SK-N-SH (cell line): Measurements from ENCODE around the gene AIF1. TPM values are rescaled to one million over a fixed set of nuclear protein-coding genes. Genes with fewer than 3 reads are reported as not detected.

ENCODE experiments used
- CTCF ChIA-PET: fragments of 300-600, 350-600 bp; formaldehyde crosslinking; extraction: SDS; loops from one replicate; lab custom pipeline; 2021; lab: Yijun Ruan, JAX
- POLR2A ChIA-PET: fragments of 350-600 bp; sonication (Branson Sonifier 250); formaldehyde crosslinking; extraction: SDS; loops from one replicate; lab custom pipeline; 2020; ENCODE audit warnings: antibody characterized with exemption, inconsistent platforms; lab: Yijun Ruan, JAX
- DNase-seq: peaks from one replicate; pipeline ENCODE4 v3.0.0; 2012
- H2AFZ ChIP-seq: fragments of 200-600 bp; sonication (generic); 2 replicates; pipeline ENCODE4 v1.8.1; 2016; ENCODE audit warnings: antibody characterized with exemption, mild to moderate bottlenecking, low read depth
- H3F3A ChIP-seq: fragments of 200-600 bp; sonication (generic); replicated peaks from 2 replicates; pipeline ENCODE3; 2016; ENCODE audit warnings: antibody characterized with exemption, mild to moderate bottlenecking; ENCODE audit not compliant: insufficient read depth
- H3K27ac ChIP-seq, 2 experiments: fragments of 200-500 bp in 1 of 2; fragments of 200-600 bp in 1 of 2; sonication (Bioruptor generic) in 1 of 2; sonication (generic), shearing (Covaris generic) in 1 of 2; 2 replicates each; pipeline versions ENCODE4 v1.5.1 to v1.6.1; 2014 to 2016; ENCODE audit warnings: low read depth in 2 of 2, inconsistent platforms in 1 of 2, low read length in 1 of 2, mild to moderate bottlenecking in 1 of 2, mixed read lengths in 1 of 2
- H3K27me3 ChIP-seq: fragments of 200-600 bp; sonication (generic), shearing (Covaris generic); 2 replicates; pipeline ENCODE4 v1.6.1; 2016; ENCODE audit warnings: mixed run types; ENCODE audit not compliant: insufficient read depth
- H3K36me3 ChIP-seq, 2 experiments: fragments of 200-500 bp in 1 of 2; fragments of 200-600 bp in 1 of 2; sonication (Bioruptor generic) in 1 of 2; sonication (generic) in 1 of 2; replicated peaks in 1 of 2; 2 replicates each; pipeline versions ENCODE3 to v1.5.1; 2014 to 2016; ENCODE audit warnings: low read length in 1 of 2, mild to moderate bottlenecking in 1 of 2; ENCODE audit not compliant: insufficient read depth in 2 of 2, control insufficient read depth in 1 of 2
- H3K4me1 ChIP-seq, 2 experiments: fragments of 200-500 bp in 1 of 2; fragments of 200-600 bp in 1 of 2; sonication (Bioruptor generic) in 1 of 2; sonication (generic), shearing (Covaris generic) in 1 of 2; 2 replicates each; pipeline versions ENCODE4 v1.5.1 to v1.6.1; 2014 to 2016; ENCODE audit warnings: low read depth in 1 of 2, low read length in 1 of 2, mixed run types in 1 of 2; ENCODE audit not compliant: insufficient read depth in 2 of 2, control insufficient read depth in 1 of 2
- H3K4me2 ChIP-seq: fragments of 200-600 bp; sonication (generic), shearing (Covaris generic); 2 replicates; pipeline ENCODE4 v1.6.1; 2017; ENCODE audit warnings: mixed run types
- H3K4me3 ChIP-seq, 2 experiments: fragments of 200-500 bp in 1 of 2; fragments of 200-600 bp in 1 of 2; sonication (Bioruptor generic) in 1 of 2; sonication (generic), shearing (Covaris generic) in 1 of 2; 2 replicates each; pipeline versions ENCODE4 v1.5.1 to v1.8.1; 2014 to 2016; ENCODE audit warnings: low read depth in 2 of 2, inconsistent platforms in 1 of 2, low read length in 1 of 2, mild to moderate bottlenecking in 1 of 2, mixed read lengths in 1 of 2, moderate library complexity in 1 of 2
- H3K79me2 ChIP-seq: fragments of 200-600 bp; sonication (generic); 2 replicates; pipeline ENCODE4 v1.8.1; 2017; ENCODE audit warnings: mild to moderate bottlenecking; ENCODE audit not compliant: insufficient read depth
- H3K9ac ChIP-seq: fragments of 200-600 bp; sonication (generic); 2 replicates; pipeline ENCODE4 v1.6.1; 2017; ENCODE audit warnings: mixed run types
- H3K9me2 ChIP-seq: fragments of 200-600 bp; sonication (generic); 2 replicates; pipeline ENCODE4 v1.6.1; 2017; ENCODE audit warnings: mixed run types
- H3K9me3 ChIP-seq: fragments of 200-600 bp; sonication (generic); 2 replicates; pipeline ENCODE4 v1.6.1; 2017; ENCODE audit warnings: mixed run types, mild to moderate bottlenecking, moderate library complexity
- H4K20me1 ChIP-seq: fragments of 200-600 bp; sonication (generic); 2 replicates; pipeline ENCODE4 v1.6.1; 2017; ENCODE audit warnings: mild to moderate bottlenecking, mixed run types; ENCODE audit not compliant: insufficient read depth
- ELF1 ChIP-seq: IDR thresholded peaks from 2 replicates; pipeline ENCODE4 v1.4.0; 2012
- FOSL2 ChIP-seq: IDR thresholded peaks from 2 replicates; pipeline ENCODE4 v1.4.0; 2012; ENCODE audit warnings: low read depth, mild to moderate bottlenecking, moderate library complexity, borderline replicate concordance
- FOXJ3 ChIP-seq: sonication (generic); formaldehyde crosslinking; IDR thresholded peaks from 2 replicates; pipeline ENCODE4 v1.5.1; 2020; ENCODE audit warnings: mild to moderate bottlenecking, missing genetic modification reagents
- FOXM1 ChIP-seq: IDR thresholded peaks from 2 replicates; pipeline ENCODE4 v1.4.0; 2012; ENCODE audit warnings: low read depth, mild to moderate bottlenecking
- GABPA ChIP-seq: IDR thresholded peaks from 2 replicates; pipeline ENCODE4 v1.4.0; 2012; ENCODE audit warnings: low read depth, mild to moderate bottlenecking
- MEF2A ChIP-seq: IDR thresholded peaks from 2 replicates; pipeline ENCODE4 v1.4.0; 2012; ENCODE audit warnings: low read depth, borderline replicate concordance
- POLR2AphosphoS5 ChIP-seq: IDR thresholded peaks from 2 replicates; pipeline ENCODE4 v1.6.1; 2012; ENCODE audit warnings: low read depth, low read length
- RAD21 ChIP-seq: IDR thresholded peaks from 2 replicates; pipeline ENCODE4 v1.6.1; 2012; ENCODE audit warnings: mild to moderate bottlenecking, low read length
- RFX5 ChIP-seq: IDR thresholded peaks from 2 replicates; pipeline ENCODE4 v1.6.1; 2012; ENCODE audit warnings: mild to moderate bottlenecking, improper control_type of control experiment, low read length
- SIN3A ChIP-seq: IDR thresholded peaks from 2 replicates; pipeline ENCODE4 v1.6.1; 2012; ENCODE audit warnings: low read depth, mild to moderate bottlenecking, low read length, moderate library complexity, borderline replicate concordance
- TAF1 ChIP-seq: IDR thresholded peaks from 2 replicates; pipeline ENCODE4 v1.6.1; 2012; ENCODE audit warnings: low read depth, mild to moderate bottlenecking, low read length, moderate library complexity, borderline replicate concordance
- TEAD4 ChIP-seq: IDR thresholded peaks from 2 replicates; pipeline ENCODE4 v1.4.0; 2012; ENCODE audit warnings: mild to moderate bottlenecking, borderline replicate concordance; ENCODE audit not compliant: insufficient read depth
- YY1 ChIP-seq: IDR thresholded peaks from 2 replicates; pipeline ENCODE4 v1.4.0; 2012; ENCODE audit warnings: low read depth, mild to moderate bottlenecking
- WGBS: methylation state at CpG from one replicate; pipeline ENCODE4 v1.1.6; 2017; ENCODE audit warnings: low lambda C conversion rate; 5-methylcytosine and 5-hydroxymethylcytosine counted together
- polyA plus RNA-seq, 3 experiments: library from polyadenylated mRNA; depleted of rRNA; stranded (reverse); fragments of >200 nt; gene quantifications; 2 replicates each; pipeline ENCODE4 v1.2.3, GENCODE V29; 2012
- TF ChIP-seq, protein P1 (sequence below): IDR thresholded peaks from 2 replicates; pipeline ENCODE4 v1.6.1; 2012; ENCODE audit warnings: mild to moderate bottlenecking, low read depth, low read length, moderate library complexity
- TF ChIP-seq, protein P2 (sequence below): IDR thresholded peaks from 2 replicates; pipeline ENCODE4 v1.4.0; 2012; ENCODE audit warnings: low read depth
- TF ChIP-seq, protein P3 (sequence below): fragments of 150-350 bp; IDR thresholded peaks from 2 replicates; pipeline ENCODE4 v1.6.1; 2016; ENCODE audit warnings: mild to moderate bottlenecking, low read depth, low read length
- TF ChIP-seq, protein P4 (sequence below): IDR thresholded peaks from 2 replicates; pipeline ENCODE4 v1.4.0; 2012; ENCODE audit warnings: low read depth, borderline replicate concordance

AIF1 gene
- not detected in 2 replicates for polyA plus RNA-seq (2012; rRNA removed)
- polyA plus RNA-seq (2012; cell fraction: cytosol; rRNA removed), result not detected in 2 replicates
- not detected in 2 replicates for polyA plus RNA-seq (2012; cell fraction: nucleus; rRNA removed)

DNA sequence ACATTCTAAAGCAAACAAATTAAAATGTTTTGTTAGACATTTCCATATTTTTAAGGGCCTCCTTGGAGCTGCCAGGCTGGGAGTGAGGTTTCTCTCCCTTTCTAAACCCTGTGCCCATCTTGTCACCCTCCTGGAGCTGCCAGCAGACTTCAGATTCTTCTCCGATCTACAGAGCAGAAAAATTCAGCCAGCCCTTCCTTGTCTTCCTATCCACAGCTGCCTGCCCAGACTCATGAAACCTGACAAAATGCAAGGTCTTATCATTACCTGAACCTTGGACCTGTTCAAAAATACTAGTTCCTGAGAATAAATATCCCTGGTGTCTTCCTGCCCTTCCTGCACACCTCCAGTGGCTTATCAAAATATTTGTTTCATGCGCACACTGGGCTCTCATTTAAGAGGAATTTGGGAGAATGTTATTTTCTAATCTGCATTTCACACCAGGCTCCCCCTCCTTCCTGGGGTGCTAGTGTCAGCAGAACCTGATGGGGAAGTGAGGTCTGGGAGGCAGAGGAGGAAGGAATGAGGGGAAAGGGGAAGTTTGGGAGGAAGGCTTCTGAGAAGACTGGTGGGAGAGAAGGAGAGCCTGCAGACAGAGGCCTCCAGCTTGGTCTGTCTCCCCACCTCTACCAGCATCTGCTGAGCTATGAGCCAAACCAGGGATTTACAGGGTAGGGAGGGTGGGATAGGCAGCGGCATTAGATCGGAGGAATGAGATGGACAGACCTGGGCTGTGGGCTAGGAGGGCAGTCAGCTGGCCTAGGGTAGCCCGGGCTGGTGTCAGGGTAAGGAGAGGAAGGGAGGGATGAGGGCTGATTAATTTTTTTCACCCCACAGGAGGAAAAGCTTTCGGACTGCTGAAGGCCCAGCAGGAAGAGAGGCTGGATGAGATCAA is at the start of gene AIF1:
TSS of gene AIF1 (plus strand) at position 551 of the 895 bp plus-strand sequence. CDS start at position 647, 96 bp downstream.
- no peak within 1 kb of the TSS for H2AFZ ChIP-seq
- H3K27me3 ChIP-seq, result no peaks in the 10 kb centered on the region
- H3K79me2 ChIP-seq, result no peaks in the 10 kb centered on the region
- no peak within 1 kb of the TSS for H3K4me2 ChIP-seq
- peaks cover 11% of the 10 kb centered on the region for H3F3A ChIP-seq
- H3K4me1 ChIP-seq, result no peaks in the 10 kb centered on the region; a peak in 1 of 4 replicates
- no peak for DNase-seq
- H3K36me3 ChIP-seq, result no peaks in the 10 kb centered on the region
- H3K9me3 ChIP-seq, result no peaks in the 10 kb centered on the region
- H3K9ac ChIP-seq, result no peak within 1 kb of the TSS
- no peaks in the 10 kb centered on the region for H3K9me2 ChIP-seq
- no peaks in the 10 kb centered on the region for H4K20me1 ChIP-seq
- WGBS, result 87% methylated on average over 6 of the region's 6 CpGs
- no peak within 1 kb of the TSS for H3K27ac ChIP-seq
- TF ChIP-seq GABPA, result no peak
- TF ChIP-seq, protein P1, sequence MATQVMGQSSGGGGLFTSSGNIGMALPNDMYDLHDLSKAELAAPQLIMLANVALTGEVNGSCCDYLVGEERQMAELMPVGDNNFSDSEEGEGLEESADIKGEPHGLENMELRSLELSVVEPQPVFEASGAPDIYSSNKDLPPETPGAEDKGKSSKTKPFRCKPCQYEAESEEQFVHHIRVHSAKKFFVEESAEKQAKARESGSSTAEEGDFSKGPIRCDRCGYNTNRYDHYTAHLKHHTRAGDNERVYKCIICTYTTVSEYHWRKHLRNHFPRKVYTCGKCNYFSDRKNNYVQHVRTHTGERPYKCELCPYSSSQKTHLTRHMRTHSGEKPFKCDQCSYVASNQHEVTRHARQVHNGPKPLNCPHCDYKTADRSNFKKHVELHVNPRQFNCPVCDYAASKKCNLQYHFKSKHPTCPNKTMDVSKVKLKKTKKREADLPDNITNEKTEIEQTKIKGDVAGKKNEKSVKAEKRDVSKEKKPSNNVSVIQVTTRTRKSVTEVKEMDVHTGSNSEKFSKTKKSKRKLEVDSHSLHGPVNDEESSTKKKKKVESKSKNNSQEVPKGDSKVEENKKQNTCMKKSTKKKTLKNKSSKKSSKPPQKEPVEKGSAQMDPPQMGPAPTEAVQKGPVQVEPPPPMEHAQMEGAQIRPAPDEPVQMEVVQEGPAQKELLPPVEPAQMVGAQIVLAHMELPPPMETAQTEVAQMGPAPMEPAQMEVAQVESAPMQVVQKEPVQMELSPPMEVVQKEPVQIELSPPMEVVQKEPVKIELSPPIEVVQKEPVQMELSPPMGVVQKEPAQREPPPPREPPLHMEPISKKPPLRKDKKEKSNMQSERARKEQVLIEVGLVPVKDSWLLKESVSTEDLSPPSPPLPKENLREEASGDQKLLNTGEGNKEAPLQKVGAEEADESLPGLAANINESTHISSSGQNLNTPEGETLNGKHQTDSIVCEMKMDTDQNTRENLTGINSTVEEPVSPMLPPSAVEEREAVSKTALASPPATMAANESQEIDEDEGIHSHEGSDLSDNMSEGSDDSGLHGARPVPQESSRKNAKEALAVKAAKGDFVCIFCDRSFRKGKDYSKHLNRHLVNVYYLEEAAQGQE, result no peak
- no peak for TF ChIP-seq SIN3A
- TF ChIP-seq, protein P2, sequence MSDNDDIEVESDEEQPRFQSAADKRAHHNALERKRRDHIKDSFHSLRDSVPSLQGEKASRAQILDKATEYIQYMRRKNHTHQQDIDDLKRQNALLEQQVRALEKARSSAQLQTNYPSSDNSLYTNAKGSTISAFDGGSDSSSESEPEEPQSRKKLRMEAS, result no peak
- no peak for TF ChIP-seq FOXJ3 (CRISPR knock-in tag)
- TF ChIP-seq TAF1, result no peak
- TF ChIP-seq, protein P3, sequence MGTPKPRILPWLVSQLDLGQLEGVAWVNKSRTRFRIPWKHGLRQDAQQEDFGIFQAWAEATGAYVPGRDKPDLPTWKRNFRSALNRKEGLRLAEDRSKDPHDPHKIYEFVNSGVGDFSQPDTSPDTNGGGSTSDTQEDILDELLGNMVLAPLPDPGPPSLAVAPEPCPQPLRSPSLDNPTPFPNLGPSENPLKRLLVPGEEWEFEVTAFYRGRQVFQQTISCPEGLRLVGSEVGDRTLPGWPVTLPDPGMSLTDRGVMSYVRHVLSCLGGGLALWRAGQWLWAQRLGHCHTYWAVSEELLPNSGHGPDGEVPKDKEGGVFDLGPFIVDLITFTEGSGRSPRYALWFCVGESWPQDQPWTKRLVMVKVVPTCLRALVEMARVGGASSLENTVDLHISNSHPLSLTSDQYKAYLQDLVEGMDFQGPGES, result no peak
- no peak for TF ChIP-seq POLR2AphosphoS5
- no peak for TF ChIP-seq ELF1
- no peak for TF ChIP-seq FOXM1
- no peak for TF ChIP-seq RFX5
- TF ChIP-seq RAD21, result no peak
- TF ChIP-seq FOSL2, result no peak
- no peak for TF ChIP-seq TEAD4
- TF ChIP-seq, protein P4, sequence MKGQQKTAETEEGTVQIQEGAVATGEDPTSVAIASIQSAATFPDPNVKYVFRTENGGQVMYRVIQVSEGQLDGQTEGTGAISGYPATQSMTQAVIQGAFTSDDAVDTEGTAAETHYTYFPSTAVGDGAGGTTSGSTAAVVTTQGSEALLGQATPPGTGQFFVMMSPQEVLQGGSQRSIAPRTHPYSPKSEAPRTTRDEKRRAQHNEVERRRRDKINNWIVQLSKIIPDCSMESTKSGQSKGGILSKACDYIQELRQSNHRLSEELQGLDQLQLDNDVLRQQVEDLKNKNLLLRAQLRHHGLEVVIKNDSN, result no peak
- TF ChIP-seq MEF2A, result no peak
- TF ChIP-seq YY1, result no peak
- H3K4me3 ChIP-seq, result no peak within 1 kb of the TSS
- ChIA-PET POLR2A (no interaction called here), CTCF (interaction anchor here (1.1 to 7.0 kb wide), 2 partner anchors 11 to 17 kb away, joined by 3 to 35 read pairs; no protein-coding TSS in a partner anchor)
